Measurements from ENCODE around the gene SLC29A2. TPM values are rescaled to one million over a fixed set of nuclear protein-coding genes. Genes with fewer than 3 reads are reported as not detected.

SLC29A2 gene
- total and polyA plus RNA-seq, 2 of the 8 experiments (the other 6 are each of a cell fraction or from before 2014, with no cell fraction given) = 29.3 to 31.6 TPM

DNA sequence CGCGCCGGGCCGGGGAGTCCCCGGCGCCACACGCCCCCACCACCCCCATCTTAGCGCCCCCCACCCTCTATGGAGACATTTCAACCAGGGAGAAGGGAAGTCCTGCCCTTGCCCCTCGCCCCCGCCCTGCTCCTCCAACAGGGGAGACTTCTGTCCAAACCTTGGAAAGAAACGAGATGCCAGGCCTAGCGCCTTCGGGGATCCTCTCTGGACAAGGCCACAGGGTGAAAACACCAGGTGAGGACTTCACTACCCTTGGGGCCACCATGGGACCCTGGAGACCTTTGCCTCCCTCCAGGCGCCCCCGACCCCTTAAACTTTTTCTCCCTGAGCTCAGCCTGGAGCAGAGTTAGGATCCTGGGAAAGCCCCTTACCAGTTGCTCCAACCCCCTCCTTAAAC, 37.7 kb upstream of the SLC29A2 start:
- H2BK5ac ChIP-seq (ENCODE audit: low read depth, low read length) = no peak overlapping the region
- no peak overlapping the region for H4K91ac ChIP-seq (replicated peaks; ENCODE audit: insufficient read length, low read length)
- H3K14ac ChIP-seq (ENCODE audit: insufficient read length) = no peak overlapping the region
- peaks cover 0 to 10% (median 2%) of the 10 kb centered on the region in 4 experiments; a peak in 3 of 7 replicates for H3K27me3 ChIP-seq (replicated peaks in 1 of 4; ENCODE audit: control insufficient read depth in 3 of 4, extremely low read depth in 1 of 4, insufficient read depth in 3 of 4, low read length in 3 of 4)
- peaks cover 0 to 20% (median 15%) of the 10 kb centered on the region in 4 experiments; a peak in 6 of 7 replicates for H3K4me1 ChIP-seq (replicated peaks in 1 of 4; ENCODE audit: control insufficient read depth in 3 of 4, insufficient read depth in 4 of 4, low read length in 3 of 4)
- no peak overlapping the region for H3K56ac ChIP-seq (replicated peaks; ENCODE audit: insufficient read length, low read depth, low read length)
- no peaks in the 10 kb centered on the region for H3K79me2 ChIP-seq (ENCODE audit: control insufficient read depth in 1 of 2, insufficient read depth in 2 of 2, low read length in 2 of 2)
- H3K4ac ChIP-seq (replicated peaks; ENCODE audit: insufficient read length, low read depth, low read length) = no peak overlapping the region
- H3K9me3 ChIP-seq (ENCODE audit: insufficient read depth in 2 of 2, low read depth in 1 of 2, low read length in 1 of 2) = no peaks in the 10 kb centered on the region
- no peak overlapping the region for H2BK20ac ChIP-seq (ENCODE audit: low read length)
- DNase-seq (ENCODE audit: low read depth in 1 of 2, low spot score in 2 of 2) (no peak), FAIRE-seq (no peak)
- peaks cover 2% of the 10 kb centered on the region; the same call in 1 of the 2 replicates for H3K23me2 ChIP-seq (ENCODE audit: low read depth, low read length)
- no peak overlapping the region for H2AK5ac ChIP-seq (ENCODE audit: low read depth, low read length)
- no peaks in the 10 kb centered on the region for H4K20me1 ChIP-seq (replicated peaks in 1 of 2; ENCODE audit: control insufficient read depth in 1 of 2, insufficient read depth in 2 of 2, low read length in 2 of 2)
- CTCF ChIA-PET (ENCODE audit: partially characterized antibody) = interaction anchor here (0.6 to 9.7 kb wide), 19 partner anchors 12 to 663 kb away, joined by 3 to 202 read pairs (median 4); partner anchors contain the start of genes DPP3, MRPL11, NPAS4 and PELI3
- H2BK12ac ChIP-seq (ENCODE audit: low read depth, low read length) = peak overlapping the region; percentile 22; the same call in 1 of the 2 replicates
- H3K4me3 ChIP-seq (ENCODE audit: extremely low read depth in 1 of 4, insufficient read depth in 2 of 4, low read depth in 3 of 4, low read length in 4 of 4) = peak overlapping the region; percentile 8 to 68 (median 29)
- no peaks in the 10 kb centered on the region for H3K79me1 ChIP-seq (ENCODE audit: low read depth, low read length)
- H3K27ac ChIP-seq (ENCODE audit: low read depth, low read length) = peak overlapping the region; percentile 19; the same call in 1 of the 2 replicates
- H3K9ac ChIP-seq (replicated peaks in 1 of 4; ENCODE audit: extremely low read depth in 1 of 4, low read depth in 3 of 4, low read length in 3 of 4) = peak overlapping the region in 1 of 4 experiments; percentile 54; a peak in 2 of 7 replicates
- WGBS, 2 experiments (ENCODE audit: extremely low coverage in 1 of 2, insufficient coverage in 1 of 2, insufficient read length in 1 of 2, insufficient replicate concordance in 2 of 2, low coverage in 1 of 2, low lambda C conversion rate in 2 of 2, missing lambda C conversion rate in 1 of 2) = 100% methylated on average over 2 of the region's 15 CpGs; no CpG with 5 or more reads in 1 of the 2 experiments
- TF ChIP-seq POLR2AphosphoS5 (IDR thresholded peaks at IDR 0.05; ENCODE audit: low read depth, low read length) (no peak), NRF1 (IDR thresholded peaks at IDR 0.05; ENCODE audit: low read depth, low read length) (no peak)
- H3K4me2 ChIP-seq (ENCODE audit: insufficient read depth in 1 of 2, low read depth in 2 of 2, low read length in 2 of 2) = peak overlapping the region; percentile 0 to 76
- no peaks in the 10 kb centered on the region for H3K36me3 ChIP-seq (ENCODE audit: control insufficient read depth in 2 of 4, insufficient read depth in 4 of 4, low read length in 3 of 4)
- H2BK15ac ChIP-seq (ENCODE audit: low read length) = peak overlapping the region; percentile 12; the same call in 1 of the 2 replicates
- H3K23ac ChIP-seq (ENCODE audit: insufficient read length) = no peak overlapping the region
- H4K5ac ChIP-seq (ENCODE audit: insufficient read length, low read depth, low read length) = no peak overlapping the region
- no peak overlapping the region for H2BK120ac ChIP-seq (replicated peaks; ENCODE audit: low read depth, low read length)
- no peak overlapping the region for H2AFZ ChIP-seq (ENCODE audit: low read length)
- POLR2A ChIA-PET (ENCODE audit: partially characterized antibody) = interaction anchor here (1.2 to 7.7 kb wide), 6 partner anchors 9 to 269 kb away, joined by 3 to 78 read pairs (median 7); partner anchors contain the start of genes DPP3, NPAS4 and RBM4B
- H3K18ac ChIP-seq (ENCODE audit: extremely low read depth, low read length) = peak overlapping the region; percentile 78
- H4K8ac ChIP-seq (ENCODE audit: extremely low read depth, insufficient read depth, low read length) = peak overlapping the region; percentile 63; the same call in 1 of the 2 replicates
